Sigmoid colon (tissue), 7 donors: Measurements from ENCODE around the gene STIL. TPM values are rescaled to one million over a fixed set of nuclear protein-coding genes. Genes with fewer than 3 reads are reported as not detected.

Experiments
- DNase-seq: peaks from one replicate; pipeline ENCODE4 v3.0.0-alpha.2; 2019
- H3K27ac ChIP-seq, 4 donors: fragments of 200-600 bp; sonication (generic); one replicate each; pipeline ENCODE4 v1.5.1; 2016 to 2019; ENCODE audit warnings: mild to moderate bottlenecking in 1 of 4
- H3K27me3 ChIP-seq, 3 donors: fragments of 200-600 bp; sonication (generic); one replicate each; pipeline ENCODE4 v1.5.1; 2019; ENCODE audit warnings: mild to moderate bottlenecking in 1 of 3
- H3K36me3 ChIP-seq, 4 donors: fragments of 200-600 bp; sonication (generic); one replicate each; pipeline ENCODE4 v1.5.1; 2016 to 2019
- H3K4me1 ChIP-seq, 4 donors: fragments of 200-600 bp; sonication (generic); one replicate each; pipeline ENCODE4 v1.5.1; 2017 to 2019
- H3K4me3 ChIP-seq, 4 donors: fragments of 200-600 bp; sonication (generic); one replicate each; pipeline ENCODE4 v1.5.1; 2017 to 2019; ENCODE audit warnings: mild to moderate bottlenecking in 2 of 4, moderate library complexity in 1 of 4
- H3K9me3 ChIP-seq, 4 donors: fragments of 200-600 bp in 3 of 4; sonication (generic) in 3 of 4; one replicate each; pipeline versions ENCODE4 v1.5.1 to v1.6.1; 2013 to 2019
- CTCF ChIP-seq, 4 experiments: fragments of 450-650 bp in 3 of 4; fragments of 200-600 bp in 1 of 4; IDR thresholded peaks; one replicate each; pipeline ENCODE4 v1.5.1; 2016 to 2019; ENCODE audit warnings: antibody characterized with exemption in 4 of 4, mild to moderate bottlenecking in 3 of 4, moderate library complexity in 2 of 4
- EP300 ChIP-seq, 4 donors: sonication (generic); formaldehyde crosslinking; IDR thresholded peaks; one replicate each; pipeline ENCODE4 v1.6.1; 2017; ENCODE audit warnings: antibody characterized with exemption in 4 of 4
- POLR2AphosphoS5 ChIP-seq, 4 donors: sonication (generic); formaldehyde crosslinking; IDR thresholded peaks; one replicate each; pipeline ENCODE4 v1.6.1; 2017; ENCODE audit warnings: antibody characterized with exemption in 4 of 4
- WGBS, 2 donors: extraction: QIAGEN DNeasy Blood & Tissue Kit; methylation state at CpG; one replicate each; pipeline ENCODE4 v1.1.7; 2013; 5-methylcytosine and 5-hydroxymethylcytosine counted together
- intact Hi-C: fragments of 100-400 bp; cut with DNase I; formaldehyde crosslinking; loops from one replicate; pipeline ENCODE4 v1.15.1; 2023
- polyA plus RNA-seq, 3 donors: library from polyadenylated mRNA; stranded (reverse); fragments of 200-250 nt; gene quantifications; one replicate each; pipeline ENCODE4 v1.2.3, GENCODE V29; 2013
- total RNA-seq, 4 donors: library from RNA; depleted of rRNA; stranded (reverse); fragments of >200 nt; gene quantifications; one replicate each; pipeline ENCODE4 v1.1.0, GENCODE V29; 2016
- donor health status: healthy with polysubstance abuse.
- donor health status: Bipolar disorder and iron deficiency.
- donor health status: healthy.

Gene STIL
- total and polyA plus RNA-seq, 7 donors, result 0.28 to 5.7 (median 0.71) TPM

GRCh38 chr1:47233186-47233585 lies 80.8 kb downstream of the STIL start:
- WGBS, 2 donors, result 74 to 80% methylated on average over 6 of the region's 6 CpGs
- DNase-seq, result no peak
- no peaks in the 10 kb centered on the region for H3K36me3 ChIP-seq
- peaks cover 0 to 34% (median 23%) of the 10 kb centered on the region in 4 donors for H3K4me1 ChIP-seq
- H3K4me3 ChIP-seq, result no peak overlapping the region
- H3K9me3 ChIP-seq, result no peaks in the 10 kb centered on the region
- H3K27ac ChIP-seq, result no peak overlapping the region
- intact Hi-C loops, result loop anchor here (5.0 kb wide), 1 partner anchor 99 kb away; the partner anchor contains the start of gene CMPK1
- H3K27me3 ChIP-seq, result peaks cover 48 to 86% (median 59%) of the 10 kb centered on the region in 3 donors
- TF ChIP-seq EP300 (IDR thresholded peaks at IDR 0.05) (no peak), CTCF (IDR thresholded peaks at IDR 0.05) (no peak), POLR2AphosphoS5 (IDR thresholded peaks at IDR 0.05) (no peak)

GRCh38 chr1:47232187-47232874 lies 81.6 kb downstream of the STIL start, which contains the start of gene TAL1:
Gene TAL1 (minus strand): TSS chr1:47232225. CDS start chr1:47225888, 6,337 bp downstream.
- Histone ChIP-seq H3K9me3 (no peaks in the 10 kb centered on the region), H3K27me3 (peaks cover 53 to 90% (median 67%) of the 10 kb centered on the region in 3 donors), H3K27ac (peak within 1 kb of the TSS; percentile 34 to 64 (median 38)), H3K4me1 (peaks cover 0 to 34% (median 23%) of the 10 kb centered on the region in 4 donors), H3K4me3 (peak within 1 kb of the TSS; percentile 1 to 39 (median 32)), H3K36me3 (no peaks in the 10 kb centered on the region)
- WGBS, 2 donors, result 5 to 6% methylated on average over 51 of the region's 51 CpGs
- intact Hi-C loops, result loop anchor here (5.0 kb wide), 1 partner anchor 100 kb away; the partner anchor contains the start of gene CMPK1
- TF ChIP-seq CTCF (IDR thresholded peaks at IDR 0.05) (no peak), POLR2AphosphoS5 (IDR thresholded peaks at IDR 0.05) (peak in 1 of 4 donors; percentile 4)
- no peak for DNase-seq

GRCh38 chr1:47231301-47232186 lies 82.4 kb downstream of the STIL start:
- TF ChIP-seq POLR2AphosphoS5 (IDR thresholded peaks at IDR 0.05) (peak; percentile 83 to 95 (median 88)), CTCF (IDR thresholded peaks at IDR 0.05) (no peak)
- H3K4me3 ChIP-seq, result peak overlapping the region; percentile 1 to 39 (median 32)
- no peaks in the 10 kb centered on the region for H3K36me3 ChIP-seq
- peaks cover 0 to 34% (median 23%) of the 10 kb centered on the region in 4 donors for H3K4me1 ChIP-seq
- peaks cover 60 to 95% (median 74%) of the 10 kb centered on the region in 3 donors for H3K27me3 ChIP-seq
- intact Hi-C loops, result loop anchor here (5.0 kb wide), 1 partner anchor 101 kb away; the partner anchor contains the start of gene CMPK1
- no peaks in the 10 kb centered on the region for H3K9me3 ChIP-seq
- WGBS, 2 donors, result 2% methylated on average over 62 of the region's 62 CpGs
- H3K27ac ChIP-seq, result peak overlapping the region; percentile 34 to 64 (median 38)
- no peak for DNase-seq

GRCh38 chr1:47230692-47231300 lies 83.2 kb downstream of the STIL start:
- DNase-seq, result no peak
- H3K9me3 ChIP-seq, result no peaks in the 10 kb centered on the region
- peak overlapping the region in 3 of 4 donors; percentile 27 to 39 (median 36) for H3K4me3 ChIP-seq
- 3% methylated on average over 44 of the region's 44 CpGs for WGBS, 2 donors
- peak overlapping the region in 3 of 4 donors; percentile 33 to 64 (median 34) for H3K27ac ChIP-seq
- peaks cover 0 to 41% (median 26%) of the 10 kb centered on the region in 4 donors for H3K4me1 ChIP-seq
- peaks cover 63 to 100% (median 80%) of the 10 kb centered on the region in 3 donors for H3K27me3 ChIP-seq
- H3K36me3 ChIP-seq, result no peaks in the 10 kb centered on the region
- no peak for TF ChIP-seq EP300 (IDR thresholded peaks at IDR 0.05)
- TF ChIP-seq POLR2AphosphoS5 (IDR thresholded peaks at IDR 0.05), result peak in 1 of 4 donors; percentile 19
- intact Hi-C loops, result loop anchor here (5.0 kb wide), 1 partner anchor 102 kb away; the partner anchor contains the start of gene CMPK1
